Naive thymus-derived CD4-positive, alpha-beta T cell (primary cell): ENCODE measurements around the gene EPS8L2. TPM values are rescaled to one million over a fixed set of nuclear protein-coding genes. Genes with fewer than 3 reads are reported as not detected.
A peak's percentile ranks its signal among the peaks of the same experiment; 100 is the strongest.

ENCODE experiments used
- ATAC-seq: fragments of 150-1000 bp; cut with Tn5 transposase; 2 replicates; pipeline ENCODE4 v1.10.0; 2021; ENCODE audit warnings: mild to moderate bottlenecking, moderate library complexity
- CTCF ChIA-PET: fragments of 350-600 bp; sonication (Branson Sonifier 250); formaldehyde crosslinking; loops from one replicate; lab custom pipeline; 2021; ENCODE audit warnings: antibody characterized with exemption; lab: Charles Lee
- POLR2A ChIA-PET: fragments of 350-600 bp; sonication (Branson Sonifier 250); formaldehyde crosslinking; loops from one replicate; lab custom pipeline; 2021; ENCODE audit warnings: antibody characterized with exemption, inconsistent platforms; lab: Charles Lee
- DNase-seq, 9 donors: peaks; one replicate each; pipeline versions ENCODE4 v3.0.0 to v3.0.0-alpha.2; 2020 to 2022; ENCODE audit warnings: mixed read lengths in 1 of 9
- H3K27ac ChIP-seq: one replicate; pipeline ENCODE4 v1.7.0; 2013; ENCODE audit warnings: mild to moderate bottlenecking, low read depth, low read length, moderate library complexity
- H3K27me3 ChIP-seq, 2 donors: one replicate each; pipeline ENCODE4 v1.7.0; 2013; ENCODE audit warnings: low read length in 2 of 2, mild to moderate bottlenecking in 2 of 2, moderate library complexity in 2 of 2; ENCODE audit not compliant: control insufficient read depth in 2 of 2, insufficient read depth in 2 of 2
- H3K36me3 ChIP-seq, 3 experiments: 1 replicate in 2 of 3; 2 replicates in 1 of 3; pipeline ENCODE4 v1.7.0; 2013; ENCODE audit warnings: low read length in 3 of 3, mild to moderate bottlenecking in 3 of 3, moderate library complexity in 1 of 3; ENCODE audit not compliant: insufficient read depth in 3 of 3, control insufficient read depth in 2 of 3
- H3K4me1 ChIP-seq, 2 donors: one replicate each; pipeline ENCODE4 v1.7.0; 2013; ENCODE audit warnings: low read length in 2 of 2, mild to moderate bottlenecking in 2 of 2, moderate library complexity in 1 of 2; ENCODE audit not compliant: control insufficient read depth in 2 of 2, insufficient read depth in 2 of 2
- H3K4me3 ChIP-seq: 2 replicates; pipeline ENCODE4 v1.7.0; 2013; ENCODE audit warnings: mild to moderate bottlenecking, low read length
- H3K9me3 ChIP-seq, 3 experiments: 1 replicate in 2 of 3; 2 replicates in 1 of 3; pipeline ENCODE4 v1.7.0; 2013; ENCODE audit warnings: low read length in 3 of 3; ENCODE audit not compliant: control insufficient read depth in 2 of 3
- H3K27ac Mint-ChIP-seq, 9 donors: one replicate each; pipeline ENCODE4 v1.8.0; 2020 to 2022; ENCODE audit warnings: mixed read lengths in 9 of 9, mild to moderate bottlenecking in 8 of 9, moderate library complexity in 5 of 9, inconsistent platforms in 2 of 9
- H3K27me3 Mint-ChIP-seq, 5 donors: one replicate each; pipeline ENCODE4 v1.8.0; 2021 to 2022; ENCODE audit warnings: mixed read lengths in 5 of 5, mild to moderate bottlenecking in 1 of 5
- H3K36me3 Mint-ChIP-seq, 5 donors: one replicate each; pipeline ENCODE4 v1.8.0; 2020 to 2022; ENCODE audit warnings: mixed read lengths in 5 of 5, mild to moderate bottlenecking in 3 of 5, inconsistent platforms in 1 of 5
- H3K4me1 Mint-ChIP-seq, 7 donors: one replicate each; pipeline ENCODE4 v1.8.0; 2020 to 2022; ENCODE audit warnings: mixed read lengths in 7 of 7, mild to moderate bottlenecking in 3 of 7, inconsistent platforms in 1 of 7
- H3K4me3 Mint-ChIP-seq, 10 donors: one replicate each; pipeline ENCODE4 v1.8.0; 2020 to 2022; ENCODE audit warnings: mild to moderate bottlenecking in 10 of 10, mixed read lengths in 10 of 10, moderate library complexity in 6 of 10, inconsistent platforms in 2 of 10
- H3K9me3 Mint-ChIP-seq, 11 donors: one replicate each; pipeline ENCODE4 v1.8.0; 2020 to 2022; ENCODE audit warnings: mixed read lengths in 11 of 11, mild to moderate bottlenecking in 4 of 11, inconsistent platforms in 1 of 11, moderate library complexity in 1 of 11
- intact Hi-C, 2 donors: fragments of 100-400 bp; cut with micrococcal nuclease; formaldehyde crosslinking; loops; one replicate each; pipeline ENCODE4 v1.15.1; 2023
- polyA plus RNA-seq, 2 donors: library from polyadenylated mRNA; unstranded; fragments of 300-500 nt; fragmentation: Illumina TruSeq; gene quantifications; one replicate each; pipeline ENCODE4 v1.2.3, GENCODE V29; 2021
- total RNA-seq, 6 experiments: library from RNA in 5 of 6; stranded (reverse) in 5 of 6; gene quantifications; 1 replicate in 5 of 6; 2 replicates in 1 of 6; pipeline ENCODE4 v1.2.3 and lab custom pipeline; 2021 to 2026

Gene EPS8L2
- total and polyA plus RNA-seq, 7 experiments from 2014 or later = 4.5 to 16.6 (median 7.4) TPM

DNA sequence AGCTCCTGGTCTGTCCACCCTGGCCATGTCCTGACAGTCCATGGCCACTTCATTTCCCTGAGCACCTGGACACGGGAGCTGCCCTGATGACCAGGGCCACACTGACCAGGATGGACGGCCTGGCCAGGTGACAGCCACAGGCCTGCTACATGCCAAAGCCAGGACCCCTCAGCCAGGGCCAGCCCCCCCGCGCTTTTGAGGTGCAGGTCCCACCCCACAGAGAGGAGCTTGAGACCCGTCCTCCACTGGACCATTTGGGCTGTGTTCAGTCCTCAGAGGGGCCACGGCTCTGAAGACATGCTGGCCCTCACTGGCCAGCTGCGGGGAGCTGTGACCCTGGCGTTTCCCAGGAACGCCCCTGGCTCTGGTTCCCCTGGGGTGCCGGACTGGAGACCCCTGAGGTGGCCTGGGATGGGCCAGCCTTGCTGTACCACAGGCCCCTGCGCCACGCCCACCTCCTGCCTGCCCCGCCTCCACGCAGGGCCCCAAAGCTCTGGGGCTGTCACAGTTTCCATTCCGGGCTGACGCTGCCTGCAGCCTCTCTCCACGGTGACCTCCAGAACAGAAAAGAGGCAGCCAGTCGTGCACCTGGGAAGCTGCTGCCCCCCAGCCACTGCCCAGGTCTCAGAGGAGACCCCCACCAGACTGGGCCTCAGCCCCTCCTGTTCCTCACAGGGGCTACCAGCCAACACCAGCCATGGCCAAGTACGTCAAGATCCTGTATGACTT lies 18.2 kb downstream of the EPS8L2 start:
- Histone ChIP-seq H3K4me3 (no peak overlapping the region), H3K4me1 (peaks cover 19 to 37% of the 10 kb centered on the region in 2 donors), H3K36me3 (no peaks in the 10 kb centered on the region), H3K9me3 (no peaks in the 10 kb centered on the region), H3K27ac (no peak overlapping the region), H3K27me3 (no peaks in the 10 kb centered on the region)
- Mint-ChIP-seq H3K9me3 (peaks cover 0 to 2% (median 0%) of the 10 kb centered on the region in 11 donors), H3K4me1 (peaks cover 6 to 19% (median 13%) of the 10 kb centered on the region in 7 donors), H3K36me3 (no peaks in the 10 kb centered on the region), H3K27ac (no peak overlapping the region), H3K27me3 (peaks cover 0 to 27% (median 19%) of the 10 kb centered on the region in 5 donors), H3K4me3 (peak overlapping the region in 5 of 10 donors; percentile 40 to 86 (median 58))
- POLR2A ChIA-PET = interaction anchor here (0.7 to 7.7 kb wide), 7 partner anchors 29 to 217 kb away, joined by 3 to 68 read pairs (median 5); partner anchors contain the start of genes DEAF1, HRAS, LMNTD2 and RNH1
- no peak for DNase-seq
- no peak for ATAC-seq
- CTCF ChIA-PET = interaction anchor here (0.7 to 4.3 kb wide), 8 partner anchors 28 to 177 kb away, joined by 3 to 41 read pairs (median 6); partner anchors contain the start of gene TMEM80
- intact Hi-C loops = loop anchor here (5.0 to 10.0 kb wide), 3 partner anchors 187 to 317 kb away; partner anchors contain the start of genes HRAS (in 1 of the 2), LRRC56 (in 1 of the 2) and PTDSS2 (in 1 of the 2)

DNA sequence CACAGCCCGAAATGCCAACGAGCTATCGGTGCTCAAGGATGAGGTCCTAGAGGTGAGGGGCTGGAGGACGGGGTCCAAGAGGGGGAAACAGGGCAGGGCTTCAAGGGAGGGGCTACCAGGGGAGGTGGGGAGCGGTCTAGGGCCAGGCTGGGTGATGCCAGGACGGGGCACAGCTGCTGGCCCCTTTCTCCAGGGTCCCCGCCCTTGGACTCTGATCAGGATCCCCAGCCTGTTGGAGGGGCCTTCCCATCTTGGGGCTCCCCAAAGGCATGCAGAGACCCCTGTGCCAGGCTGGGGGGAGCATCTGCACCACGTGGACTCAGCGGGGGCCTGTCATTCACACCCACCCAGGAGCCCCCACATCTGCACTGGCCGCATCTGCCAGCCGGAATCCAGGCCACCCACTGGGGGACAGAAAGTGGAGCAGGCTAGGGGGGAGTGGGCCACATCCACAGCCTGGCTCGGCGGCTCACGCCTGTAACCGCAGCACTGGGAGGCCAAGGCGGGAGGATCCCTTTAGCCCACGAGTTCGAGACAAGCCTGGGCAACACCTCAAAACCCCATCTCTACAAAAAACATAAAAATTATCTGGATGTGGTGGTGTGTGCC lies 18.9 kb downstream of the EPS8L2 start:
- no peaks in the 10 kb centered on the region for H3K9me3 ChIP-seq
- H3K36me3 ChIP-seq = no peaks in the 10 kb centered on the region
- intact Hi-C loops = loop anchor here (5.0 to 10.0 kb wide), 5 partner anchors 72 to 327 kb away; partner anchors contain the start of genes HRAS (in 1 of the 2), LRRC56 (in 1 of the 2), PTDSS2 (in 1 of the 2) and SLC25A22 (in 1 of the 2)
- Mint-ChIP-seq H3K27ac (peak overlapping the region in 1 of 9 donors; percentile 76), H3K27me3 (peaks cover 0 to 21% (median 14%) of the 10 kb centered on the region in 5 donors), H3K4me1 (peaks cover 6 to 18% (median 12%) of the 10 kb centered on the region in 7 donors), H3K36me3 (no peaks in the 10 kb centered on the region), H3K4me3 (peak overlapping the region in 6 of 10 donors; percentile 44 to 86 (median 68)), H3K9me3 (peaks cover 0 to 2% (median 0%) of the 10 kb centered on the region in 11 donors)
- POLR2A ChIA-PET = interaction anchor here (0.7 to 7.7 kb wide), 5 partner anchors 23 to 218 kb away, joined by 3 to 68 read pairs (median 6); partner anchors contain the start of genes HRAS, LMNTD2, RNH1 and TALDO1
- H3K4me3 ChIP-seq = no peak overlapping the region
- CTCF ChIA-PET = interaction anchor here (0.7 to 4.3 kb wide), 8 partner anchors 29 to 177 kb away, joined by 3 to 41 read pairs (median 4); partner anchors contain the start of genes DEAF1 and TMEM80
- no peaks in the 10 kb centered on the region for H3K27me3 ChIP-seq
- no peak for ATAC-seq
- H3K4me1 ChIP-seq = peaks cover 19 to 37% of the 10 kb centered on the region in 2 donors
- no peak for DNase-seq
- H3K27ac ChIP-seq = no peak overlapping the region

DNA sequence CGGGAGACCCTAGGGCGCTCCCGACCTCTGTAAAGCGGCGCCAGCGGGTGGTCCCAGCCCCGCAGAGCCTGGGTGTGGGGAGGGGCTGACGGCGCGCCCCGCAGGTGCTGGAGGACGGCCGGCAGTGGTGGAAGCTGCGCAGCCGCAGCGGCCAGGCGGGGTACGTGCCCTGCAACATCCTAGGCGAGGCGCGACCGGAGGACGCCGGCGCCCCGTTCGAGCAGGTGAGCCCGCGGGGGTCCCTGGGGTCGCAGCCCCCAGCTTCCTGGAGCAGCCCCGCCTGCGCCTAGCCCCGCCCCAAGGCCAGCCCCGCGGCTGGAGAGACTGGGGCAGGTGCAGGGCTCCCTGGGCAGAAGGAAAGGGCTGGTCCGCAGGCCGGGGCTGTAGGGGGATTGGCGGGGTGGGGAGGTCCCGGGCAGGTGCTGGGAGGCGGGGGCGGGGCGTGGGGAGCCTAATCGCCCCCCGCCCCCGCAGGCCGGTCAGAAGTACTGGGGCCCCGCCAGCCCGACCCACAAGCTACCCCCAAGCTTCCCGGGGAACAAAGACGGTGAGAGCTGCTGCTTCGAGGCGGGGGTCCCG lies 19.7 kb downstream of the EPS8L2 start:
- POLR2A ChIA-PET = interaction anchor here (0.5 to 7.7 kb wide), 11 partner anchors 12 to 191 kb away, joined by 3 to 68 read pairs (median 6); partner anchors contain the start of genes DEAF1, HRAS, LMNTD2 and PNPLA2
- Mint-ChIP-seq H3K4me3 (peak overlapping the region in 9 of 10 donors; percentile 44 to 86 (median 71)), H3K27ac (peak overlapping the region in 3 of 9 donors; percentile 14 to 76 (median 32)), H3K27me3 (peaks cover 0 to 15% (median 10%) of the 10 kb centered on the region in 5 donors), H3K9me3 (peaks cover 0 to 2% (median 0%) of the 10 kb centered on the region in 11 donors), H3K4me1 (peaks cover 6 to 16% (median 12%) of the 10 kb centered on the region in 7 donors), H3K36me3 (no peaks in the 10 kb centered on the region)
- DNase-seq = peak in 1 of 9 donors; percentile 17
- H3K27me3 ChIP-seq = no peaks in the 10 kb centered on the region
- H3K4me3 ChIP-seq = peak overlapping the region; percentile 13
- intact Hi-C loops = loop anchor here (1.0 to 10.0 kb wide), 5 partner anchors 22 to 327 kb away; partner anchors contain the start of genes PTDSS2 (in 1 of the 2), SLC25A22 (in 1 of the 2) and TALDO1 (in 1 of the 2)
- no peak for ATAC-seq
- H3K4me1 ChIP-seq = peaks cover 19 to 37% of the 10 kb centered on the region in 2 donors
- H3K9me3 ChIP-seq = no peaks in the 10 kb centered on the region
- CTCF ChIA-PET = interaction anchor here (1.1 to 3.6 kb wide), 10 partner anchors 21 to 276 kb away, joined by 3 to 28 read pairs (median 5); partner anchors contain the start of genes DEAF1, PTDSS2, TALDO1 and TMEM80
- H3K36me3 ChIP-seq = no peaks in the 10 kb centered on the region
- peak overlapping the region; percentile 18 for H3K27ac ChIP-seq

DNA sequence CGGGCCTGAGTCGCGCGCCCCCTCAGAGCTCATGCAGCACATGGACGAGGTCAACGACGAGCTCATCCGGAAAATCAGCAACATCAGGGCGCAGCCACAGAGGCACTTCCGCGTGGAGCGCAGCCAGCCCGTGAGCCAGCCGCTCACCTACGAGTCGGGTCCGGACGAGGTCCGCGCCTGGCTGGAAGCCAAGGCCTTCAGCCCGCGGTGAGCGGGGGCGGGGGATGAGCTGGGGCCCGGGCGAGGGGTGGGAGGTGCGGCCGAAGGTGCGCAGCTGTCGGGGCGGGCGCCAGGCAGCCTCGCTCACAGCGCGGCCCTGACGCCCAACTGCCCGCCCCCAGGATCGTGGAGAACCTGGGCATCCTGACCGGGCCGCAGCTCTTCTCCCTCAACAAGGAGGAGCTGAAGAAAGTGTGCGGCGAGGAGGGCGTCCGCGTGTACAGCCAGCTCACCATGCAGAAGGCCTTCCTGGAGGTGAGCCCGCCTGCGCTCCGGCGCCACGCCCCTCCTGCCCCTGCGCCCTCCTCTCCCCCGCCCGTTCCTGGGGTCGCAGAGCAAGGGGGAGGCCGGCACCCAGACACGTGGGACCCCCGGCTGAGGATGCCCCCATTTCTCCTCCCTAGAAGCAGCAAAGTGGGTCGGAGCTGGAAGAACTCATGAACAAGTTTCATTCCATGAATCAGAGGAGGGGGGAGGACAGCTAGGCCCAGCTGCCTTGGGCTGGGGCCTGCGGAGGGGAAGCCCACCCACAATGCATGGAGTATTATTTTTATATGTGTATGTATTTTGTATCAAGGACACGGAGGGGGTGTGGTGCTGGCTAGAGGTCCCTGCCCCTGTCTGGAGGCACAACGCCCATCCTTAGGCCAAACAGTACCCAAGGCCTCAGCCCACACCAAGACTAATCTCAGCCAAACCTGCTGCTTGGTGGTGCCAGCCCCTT lies 20.5 kb downstream of the EPS8L2 start:
- Histone ChIP-seq H3K4me1 (peaks cover 15 to 31% of the 10 kb centered on the region in 2 donors), H3K27ac (peak overlapping the region; percentile 18), H3K9me3 (no peaks in the 10 kb centered on the region), H3K36me3 (no peaks in the 10 kb centered on the region), H3K4me3 (peak overlapping the region; percentile 47), H3K27me3 (no peaks in the 10 kb centered on the region)
- peak; percentile 47 for ATAC-seq
- ChIA-PET POLR2A (interaction anchor here (0.5 to 7.7 kb wide), 13 partner anchors 11 to 191 kb away, joined by 3 to 68 read pairs (median 4); partner anchors contain the start of genes DEAF1, GATD1, HRAS and LMNTD2), CTCF (interaction anchor here (1.1 to 3.6 kb wide), 11 partner anchors 20 to 277 kb away, joined by 3 to 28 read pairs (median 5); partner anchors contain the start of genes DEAF1, PTDSS2, TALDO1 and TMEM80)
- Mint-ChIP-seq H3K4me1 (peaks cover 6 to 14% (median 11%) of the 10 kb centered on the region in 7 donors), H3K27me3 (peaks cover 0 to 13% (median 6%) of the 10 kb centered on the region in 5 donors), H3K36me3 (no peaks in the 10 kb centered on the region), H3K4me3 (peak overlapping the region; percentile 48 to 86 (median 72)), H3K9me3 (peaks cover 0 to 2% (median 0%) of the 10 kb centered on the region in 11 donors), H3K27ac (peak overlapping the region in 5 of 9 donors; percentile 14 to 33 (median 26))
- intact Hi-C loops = loop anchor here (1.0 to 10.0 kb wide), 5 partner anchors 21 to 326 kb away; partner anchors contain the start of genes PTDSS2 (in 1 of the 2), SLC25A22 (in 1 of the 2) and TALDO1 (in 1 of the 2)
- DNase-seq = peak in 6 of 9 donors; percentile 44 to 66 (median 46)

DNA sequence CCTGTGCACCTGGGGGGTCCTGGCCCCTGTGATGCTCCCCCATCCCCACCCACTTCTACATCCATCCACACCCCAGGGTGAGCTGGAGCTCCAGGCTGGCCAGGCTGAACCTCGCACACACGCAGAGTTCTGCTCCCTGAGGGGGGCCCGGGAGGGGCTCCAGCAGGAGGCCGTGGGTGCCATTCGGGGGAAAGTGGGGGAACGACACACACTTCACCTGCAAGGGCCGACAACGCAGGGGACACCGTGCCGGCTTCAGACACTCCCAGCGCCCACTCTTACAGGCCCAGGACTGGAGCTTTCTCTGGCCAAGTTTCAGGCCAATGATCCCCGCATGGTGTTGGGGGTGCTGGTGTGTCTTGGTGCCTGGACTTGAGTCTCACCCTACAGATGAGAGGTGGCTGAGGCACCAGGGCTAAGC lies 21.3 kb downstream of the EPS8L2 start:
- Mint-ChIP-seq H3K27ac (no peak overlapping the region), H3K27me3 (peaks cover 0 to 11% (median 6%) of the 10 kb centered on the region in 5 donors), H3K9me3 (peaks cover 0 to 2% (median 0%) of the 10 kb centered on the region in 11 donors), H3K36me3 (no peaks in the 10 kb centered on the region), H3K4me3 (peak overlapping the region in 5 of 10 donors; percentile 8 to 86 (median 70)), H3K4me1 (peaks cover 5 to 14% (median 10%) of the 10 kb centered on the region in 7 donors)
- intact Hi-C loops = loop anchor here (5.0 to 10.0 kb wide), 3 partner anchors 70 to 325 kb away; partner anchors contain the start of genes PTDSS2 (in 1 of the 2) and SLC25A22 (in 1 of the 2)
- H3K4me3 ChIP-seq = no peak overlapping the region
- no peaks in the 10 kb centered on the region for H3K27me3 ChIP-seq
- H3K9me3 ChIP-seq = no peaks in the 10 kb centered on the region
- no peak overlapping the region for H3K27ac ChIP-seq
- no peak for DNase-seq
- no peak for ATAC-seq
- no peaks in the 10 kb centered on the region for H3K36me3 ChIP-seq
- CTCF ChIA-PET = interaction anchor here (1.1 to 3.6 kb wide), 5 partner anchors 19 to 191 kb away, joined by 3 to 28 read pairs (median 6); partner anchors contain the start of genes DEAF1, TALDO1 and TMEM80
- H3K4me1 ChIP-seq = peaks cover 11 to 23% of the 10 kb centered on the region in 2 donors
- POLR2A ChIA-PET = interaction anchor here (1.1 to 7.7 kb wide), 6 partner anchors 10 to 171 kb away, joined by 3 to 68 read pairs (median 11); partner anchors contain the start of genes DEAF1, GATD1, LMNTD2 and TALDO1
